MM.1S (cell line): Measurements from ENCODE around the gene GMEB1.

Source experiments
- CTCF ChIP-seq: fragments of 300-600 bp; sonication (generic); IDR thresholded peaks from 2 replicates; pipeline ENCODE4 v1.5.1; 2016; ENCODE audit warnings: antibody characterized with exemption, low read length, mixed read lengths
- EZH2 ChIP-seq: fragments of 300-600 bp; sonication (generic); optimal IDR thresholded peaks from 2 replicates; pipeline ENCODE3; 2017; ENCODE audit warnings: low read depth, mild to moderate bottlenecking, antibody characterized with exemption, low read length, mixed read lengths
- EZH2phosphoT487 ChIP-seq: fragments of 300-600 bp; sonication (generic); IDR thresholded peaks from 2 replicates; pipeline ENCODE4 v1.6.1; 2018; ENCODE audit warnings: antibody characterized with exemption, low read length

GRCh38 chr1:28716336-28716735, 47.8 kb downstream of the GMEB1 start:
- no peak for TF ChIP-seq CTCF
- TF ChIP-seq EZH2phosphoT487 = no peak
- no peak for TF ChIP-seq EZH2
